Progenitor cell of endocrine pancreas (in vitro differentiated cells): Measurements from ENCODE around the gene HTT-AS. TPM values are rescaled to one million over a fixed set of nuclear protein-coding genes. Genes with fewer than 3 reads are reported as not detected.

Experiments
- DNase-seq: peaks from one replicate; pipeline ENCODE4 v3.0.0; 2021; ENCODE audit warnings: low spot score; ENCODE audit not compliant: unreplicated experiment
- H3K27ac Mint-ChIP-seq: 2 replicates; pipeline ENCODE4 v1.8.0; 2021; ENCODE audit warnings: mild to moderate bottlenecking, moderate library complexity, mixed read lengths
- H3K27me3 Mint-ChIP-seq: 2 replicates; pipeline ENCODE4 v1.8.0; 2021; ENCODE audit warnings: mixed read lengths
- H3K36me3 Mint-ChIP-seq: 2 replicates; pipeline ENCODE4 v1.8.0; 2022; ENCODE audit warnings: mixed read lengths; ENCODE audit not compliant: insufficient read depth
- H3K4me1 Mint-ChIP-seq: 2 replicates; pipeline ENCODE4 v1.8.0; 2021; ENCODE audit warnings: low read depth, mixed read lengths
- H3K4me3 Mint-ChIP-seq: 2 replicates; pipeline ENCODE4 v1.8.0; 2021; ENCODE audit warnings: low read depth, mild to moderate bottlenecking, moderate library complexity, mixed read lengths
- H3K9me3 Mint-ChIP-seq: 2 replicates; pipeline ENCODE4 v1.8.0; 2021; ENCODE audit warnings: low read depth, mixed read lengths
- total RNA-seq: library from RNA; stranded (reverse); gene quantifications from 2 replicates; pipeline ENCODE4 v1.2.1, GENCODE V29; 2021
- TF ChIP-seq, protein P1 (sequence below): fragments of 200-600 bp; sonication (generic); IDR thresholded peaks from one replicate; pipeline ENCODE4 v1.5.0; 2021; ENCODE audit warnings: antibody characterized with exemption, mild to moderate bottlenecking; ENCODE audit not compliant: unreplicated experiment

Gene HTT-AS
- total RNA-seq, 1 donor from 2014 or later = not detected

DNA sequence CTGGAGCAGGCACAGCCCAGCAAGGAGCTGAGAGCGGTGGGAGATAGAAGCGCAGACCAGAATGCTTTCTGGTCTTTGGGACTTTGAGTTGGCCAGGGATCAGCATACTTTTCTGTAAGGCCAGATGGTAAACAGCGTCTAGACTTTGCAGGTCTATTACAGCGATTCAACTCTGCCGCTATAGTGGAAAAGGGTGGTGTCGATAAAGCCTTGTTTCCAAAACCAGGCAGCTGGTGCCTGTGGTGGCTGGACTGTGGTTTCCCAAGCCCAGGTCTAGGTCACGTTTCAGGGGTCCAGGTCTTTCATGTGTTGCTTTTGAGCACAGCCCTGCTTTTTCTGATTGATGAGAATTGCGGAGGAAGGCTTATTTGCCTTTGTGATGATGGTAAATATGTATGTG lies 40.1 kb downstream of the HTT-AS start:
- DNase-seq = no peak
- TF ChIP-seq, protein P1, sequence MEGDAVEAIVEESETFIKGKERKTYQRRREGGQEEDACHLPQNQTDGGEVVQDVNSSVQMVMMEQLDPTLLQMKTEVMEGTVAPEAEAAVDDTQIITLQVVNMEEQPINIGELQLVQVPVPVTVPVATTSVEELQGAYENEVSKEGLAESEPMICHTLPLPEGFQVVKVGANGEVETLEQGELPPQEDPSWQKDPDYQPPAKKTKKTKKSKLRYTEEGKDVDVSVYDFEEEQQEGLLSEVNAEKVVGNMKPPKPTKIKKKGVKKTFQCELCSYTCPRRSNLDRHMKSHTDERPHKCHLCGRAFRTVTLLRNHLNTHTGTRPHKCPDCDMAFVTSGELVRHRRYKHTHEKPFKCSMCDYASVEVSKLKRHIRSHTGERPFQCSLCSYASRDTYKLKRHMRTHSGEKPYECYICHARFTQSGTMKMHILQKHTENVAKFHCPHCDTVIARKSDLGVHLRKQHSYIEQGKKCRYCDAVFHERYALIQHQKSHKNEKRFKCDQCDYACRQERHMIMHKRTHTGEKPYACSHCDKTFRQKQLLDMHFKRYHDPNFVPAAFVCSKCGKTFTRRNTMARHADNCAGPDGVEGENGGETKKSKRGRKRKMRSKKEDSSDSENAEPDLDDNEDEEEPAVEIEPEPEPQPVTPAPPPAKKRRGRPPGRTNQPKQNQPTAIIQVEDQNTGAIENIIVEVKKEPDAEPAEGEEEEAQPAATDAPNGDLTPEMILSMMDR = no peak
- Mint-ChIP-seq H3K4me3 (no peak overlapping the region), H3K9me3 (no peaks in the 10 kb centered on the region), H3K4me1 (peaks cover 12% of the 10 kb centered on the region), H3K36me3 (no peaks in the 10 kb centered on the region), H3K27me3 (peaks cover 19% of the 10 kb centered on the region), H3K27ac (no peak overlapping the region)

DNA sequence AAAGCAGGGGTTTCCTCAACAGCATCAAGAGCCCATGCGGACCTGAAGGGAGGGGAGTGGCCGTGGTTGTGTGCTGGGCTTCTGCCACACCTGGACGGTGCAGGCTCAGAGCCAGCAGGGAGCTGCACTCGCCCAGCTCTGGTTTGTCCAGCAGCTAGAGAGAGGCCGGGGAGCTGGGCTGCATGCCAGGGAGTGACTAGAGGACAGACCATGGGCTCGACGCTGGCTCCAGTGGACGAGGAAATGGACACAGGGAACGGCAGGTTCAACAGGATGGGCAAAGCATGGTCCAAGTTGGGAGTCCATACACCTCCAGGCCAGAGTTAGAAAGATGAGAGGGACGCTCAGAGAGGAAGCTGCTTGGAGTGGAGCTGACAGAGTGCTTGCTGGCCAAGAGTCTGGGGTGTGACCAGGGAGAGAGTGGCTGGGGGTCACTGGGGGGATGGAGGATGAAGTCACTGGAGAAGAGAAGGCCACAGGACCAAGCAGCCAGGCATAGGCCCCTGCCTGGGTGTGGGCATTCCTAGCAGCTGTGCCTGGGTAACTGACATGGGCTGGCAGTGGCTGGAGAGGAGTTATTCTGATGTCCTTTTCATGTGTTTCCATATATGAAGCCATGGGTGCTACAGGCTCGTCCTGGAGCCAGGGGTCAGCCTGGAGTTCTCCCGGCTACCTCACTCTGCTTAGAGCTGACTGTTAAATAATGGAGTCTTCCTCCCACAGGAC lies 42.8 kb downstream of the HTT-AS start:
- H3K27me3 Mint-ChIP-seq = peaks cover 15% of the 10 kb centered on the region
- H3K9me3 Mint-ChIP-seq = no peaks in the 10 kb centered on the region

DNA sequence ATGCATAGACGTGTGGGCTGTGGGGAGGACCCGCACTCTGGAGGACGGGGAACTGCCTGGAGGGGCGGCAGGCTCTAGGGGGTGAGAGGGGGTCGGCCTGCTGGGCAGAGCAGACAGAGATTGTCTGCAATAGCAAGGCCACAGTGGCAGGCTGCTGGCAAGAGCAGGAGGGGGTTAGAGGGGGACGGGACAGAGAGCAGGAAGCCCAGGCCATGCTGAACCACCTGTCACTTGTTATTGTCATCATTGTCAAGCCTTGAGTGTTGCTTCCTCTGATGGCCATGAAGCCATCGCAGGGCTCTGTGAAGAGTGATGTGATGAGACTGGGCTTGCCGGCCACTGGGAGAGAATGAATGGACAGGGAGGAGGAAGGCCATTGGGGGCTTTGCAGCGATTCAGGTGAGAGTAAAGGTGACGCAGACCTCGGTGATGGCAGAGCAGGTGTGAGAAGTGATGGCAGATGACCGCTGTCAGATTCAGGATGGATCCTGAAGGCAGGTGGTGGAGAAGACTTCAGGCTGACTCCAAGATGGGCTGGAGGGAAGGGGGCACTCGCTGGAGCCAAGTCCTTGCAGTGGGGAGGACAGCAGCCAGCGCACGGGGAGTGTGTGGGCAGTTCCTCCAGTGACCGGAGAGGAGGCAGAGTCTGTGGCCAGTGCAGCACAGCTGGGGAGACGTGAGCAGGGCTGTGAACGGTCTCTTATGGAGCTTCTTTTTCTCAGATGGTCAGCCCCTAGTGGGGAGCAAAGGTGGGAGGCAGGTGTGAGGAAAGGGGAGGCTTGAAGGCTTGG lies 43.6 kb downstream of the HTT-AS start:
- Mint-ChIP-seq H3K27me3 (peaks cover 10% of the 10 kb centered on the region), H3K9me3 (no peaks in the 10 kb centered on the region), H3K27ac (no peak overlapping the region), H3K4me1 (peaks cover 6% of the 10 kb centered on the region), H3K4me3 (no peak overlapping the region), H3K36me3 (no peaks in the 10 kb centered on the region)
- TF ChIP-seq, protein P1 = no peak
- no peak for DNase-seq

More for the DNA sequence above, 42.8 kb downstream of the HTT-AS start:
- no peak overlapping the region for H3K4me3 Mint-ChIP-seq
- no peaks in the 10 kb centered on the region for H3K36me3 Mint-ChIP-seq
- no peak overlapping the region for H3K27ac Mint-ChIP-seq
- no peak for DNase-seq
- H3K4me1 Mint-ChIP-seq = peaks cover 6% of the 10 kb centered on the region
- TF ChIP-seq, protein P1 = no peak

DNA sequence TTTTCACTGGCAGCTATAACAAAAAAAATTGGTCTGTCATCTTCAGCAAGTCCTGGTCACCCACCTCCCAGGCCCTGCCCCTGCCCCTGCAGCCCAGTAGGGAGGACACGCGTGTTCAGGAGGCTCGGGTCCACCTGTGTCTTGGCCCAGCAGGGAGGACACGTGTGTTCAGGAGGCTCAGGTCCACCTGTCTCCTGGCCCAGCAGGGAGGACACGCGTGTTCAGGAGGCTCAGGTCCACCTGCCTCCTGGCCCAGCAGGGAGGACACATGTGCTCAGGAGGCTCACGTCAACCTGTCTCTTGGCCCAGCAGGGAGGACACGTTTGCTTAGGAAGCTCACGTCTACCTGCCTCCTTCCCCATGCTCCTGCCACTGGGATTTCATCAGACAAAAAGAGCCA lies 44.9 kb downstream of the HTT-AS start:
- Mint-ChIP-seq H3K36me3 (no peaks in the 10 kb centered on the region), H3K4me3 (no peak overlapping the region), H3K27ac (no peak overlapping the region), H3K4me1 (peaks cover 6% of the 10 kb centered on the region), H3K27me3 (peaks cover 9% of the 10 kb centered on the region), H3K9me3 (no peaks in the 10 kb centered on the region)
- DNase-seq = no peak
- TF ChIP-seq, protein P1 = no peak

DNA sequence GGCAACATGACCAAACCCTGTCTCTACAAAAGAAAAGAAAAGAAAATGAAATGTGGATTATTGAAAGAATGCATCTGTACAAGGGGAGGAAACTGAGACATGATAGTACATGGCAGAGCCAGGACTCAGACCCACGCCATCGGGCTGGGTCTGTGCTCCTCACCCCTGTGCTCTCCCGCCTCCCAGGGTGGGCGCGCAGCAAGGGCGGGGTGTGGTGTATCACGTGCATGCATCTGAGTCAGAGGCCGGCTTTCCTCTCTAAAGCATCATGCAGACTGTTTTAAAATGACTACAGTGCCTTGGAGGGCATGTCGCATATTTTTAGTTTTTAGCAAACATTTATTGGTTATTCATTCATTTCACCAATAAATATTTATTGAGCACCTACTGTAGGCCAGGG lies 47.8 kb downstream of the HTT-AS start:
- Mint-ChIP-seq H3K9me3 (peaks cover 4% of the 10 kb centered on the region), H3K27ac (no peak overlapping the region), H3K4me1 (peaks cover 13% of the 10 kb centered on the region), H3K36me3 (peaks cover 8% of the 10 kb centered on the region), H3K27me3 (peaks cover 15% of the 10 kb centered on the region), H3K4me3 (no peak overlapping the region)
- TF ChIP-seq, protein P1 = no peak
- no peak for DNase-seq
